GM21390 (cell line): ENCODE measurements around the gene BUB1.
"Not testable (repeated sequence)": the region's sequence is repeated elsewhere in the genome, so short reads cannot be mapped to it uniquely, and the experiment has no call there.

Experiments
- ATAC-seq: cut with Tn5 transposase; IDR thresholded peaks from one replicate; pipeline ENCODE4 v1.9.1; 2021; ENCODE audit not compliant: unreplicated experiment

BUB1 gene

DNA sequence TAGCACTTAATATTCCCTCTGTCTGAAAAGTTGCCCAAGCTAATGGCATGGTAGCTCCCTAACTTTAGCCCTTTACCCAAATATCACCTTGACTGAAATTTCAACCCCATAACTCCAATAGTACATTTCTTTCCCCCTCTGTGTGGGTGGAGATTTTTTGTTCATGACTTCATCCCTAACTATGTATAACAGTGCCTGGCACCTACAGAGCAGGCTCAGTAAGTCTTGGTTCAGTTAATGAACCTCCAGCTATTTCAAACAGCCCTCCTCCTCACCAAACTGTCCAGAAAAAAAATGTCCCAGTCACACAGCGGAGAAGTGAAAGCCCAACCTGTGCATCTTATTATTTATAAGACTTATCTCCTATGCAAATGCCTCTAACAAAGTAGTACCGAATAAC lies 18.6 kb downstream of the BUB1 start:
- no peak for ATAC-seq

DNA sequence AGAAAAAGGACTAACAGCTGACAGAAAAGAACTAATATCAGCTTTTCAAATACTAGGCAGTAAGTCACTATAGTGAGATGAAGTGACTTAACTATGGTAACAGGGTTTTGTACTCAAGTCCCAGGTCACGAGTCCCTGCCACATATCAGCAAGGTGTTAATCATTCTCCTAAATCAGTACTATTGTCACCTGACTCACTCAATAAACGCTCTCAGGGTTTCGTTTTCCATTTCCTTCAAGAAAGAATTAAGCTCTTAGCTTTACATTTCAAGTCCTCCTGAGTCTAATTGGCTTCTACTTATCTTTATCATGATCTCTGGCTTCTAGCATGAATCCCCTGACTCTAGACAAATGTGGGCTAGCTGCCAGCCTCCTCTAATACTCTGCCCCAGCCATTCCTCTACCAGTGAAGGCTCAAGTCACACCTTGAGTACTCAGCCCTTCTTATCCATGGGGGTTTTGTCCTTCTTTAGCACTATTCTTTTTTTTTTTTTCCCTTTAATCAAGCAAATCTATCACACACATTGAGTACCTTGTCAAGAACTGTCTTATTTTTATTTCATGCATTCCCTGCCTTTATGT lies 20.0 kb downstream of the BUB1 start:
- no peak for ATAC-seq

DNA sequence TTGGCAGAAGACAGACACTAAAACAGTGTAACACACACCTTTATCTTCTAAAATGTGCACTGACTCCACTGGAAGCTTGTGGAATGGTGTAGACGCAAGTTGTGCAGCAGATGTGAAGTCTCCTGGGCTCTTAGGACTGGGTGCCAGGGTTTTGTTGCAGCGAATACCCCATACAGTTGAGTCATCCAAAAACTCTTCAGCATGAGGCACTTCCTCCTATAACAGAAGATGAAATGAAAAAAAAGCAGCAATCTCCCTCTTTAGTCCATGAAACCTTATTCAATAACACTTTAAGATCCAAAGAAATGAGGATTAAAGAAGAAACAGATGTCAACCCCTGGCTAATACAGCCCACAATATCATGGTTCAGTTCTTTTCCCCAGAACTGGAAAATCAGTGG lies 22.2 kb downstream of the BUB1 start:
- no peak for ATAC-seq

DNA sequence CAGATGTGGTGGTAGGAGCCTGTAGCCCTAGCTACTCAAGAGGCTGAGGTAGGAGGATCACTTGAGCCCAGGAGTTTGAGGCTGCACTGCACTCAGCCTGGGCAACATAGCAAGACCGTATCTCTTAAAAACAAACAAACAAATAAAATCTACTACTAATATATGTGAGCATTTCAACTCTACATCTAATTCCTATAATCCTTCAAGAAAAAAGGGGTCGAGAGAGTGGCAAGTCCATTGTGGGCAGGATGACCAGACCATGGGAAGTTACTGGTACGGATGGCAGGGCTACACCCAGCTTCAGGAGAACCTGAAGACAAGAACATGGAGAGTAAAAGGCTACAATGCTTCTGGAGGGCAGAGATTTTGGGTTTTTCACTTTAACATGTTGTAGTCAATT lies 24.0 kb downstream of the BUB1 start:
- ATAC-seq, result no peak

DNA sequence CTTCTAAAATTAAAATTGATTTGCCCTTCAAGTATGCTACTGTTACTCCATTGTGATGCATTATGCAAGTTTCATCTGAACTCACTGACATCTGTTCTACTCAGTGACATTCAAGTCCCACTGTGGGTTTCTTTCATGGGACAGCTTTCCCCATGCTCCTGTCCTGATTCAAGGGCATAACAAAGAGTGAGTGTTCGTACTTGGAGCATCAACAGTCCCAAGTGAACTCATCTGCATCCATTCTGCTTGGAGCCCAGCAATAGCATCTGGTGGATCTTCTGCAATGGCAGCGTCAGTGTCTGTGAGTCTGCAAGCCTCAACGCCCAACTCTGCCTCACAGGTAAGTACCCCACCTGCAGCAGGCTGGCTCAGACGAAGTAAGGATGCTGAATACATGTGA lies 27.5 kb downstream of the BUB1 start:
- ATAC-seq, result no peak

DNA sequence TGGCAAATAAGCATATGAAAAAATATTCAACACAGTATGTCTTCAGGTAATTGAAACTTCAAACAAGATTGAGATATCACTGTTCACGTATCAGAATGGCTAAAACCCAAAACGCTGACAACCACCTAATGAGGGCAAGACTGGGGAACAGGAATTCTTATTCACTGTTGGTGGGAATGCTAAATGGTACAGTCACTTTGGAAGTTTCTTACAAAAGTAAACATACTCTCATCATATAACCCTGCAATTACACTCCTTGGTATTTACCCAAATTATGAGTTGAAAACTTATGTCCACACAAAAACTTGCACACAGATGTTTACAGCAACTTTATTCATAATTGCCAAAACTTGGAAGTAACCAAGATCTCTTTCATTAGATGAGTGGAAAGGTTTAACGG lies 30.1 kb downstream of the BUB1 start:
- no peak for ATAC-seq

DNA sequence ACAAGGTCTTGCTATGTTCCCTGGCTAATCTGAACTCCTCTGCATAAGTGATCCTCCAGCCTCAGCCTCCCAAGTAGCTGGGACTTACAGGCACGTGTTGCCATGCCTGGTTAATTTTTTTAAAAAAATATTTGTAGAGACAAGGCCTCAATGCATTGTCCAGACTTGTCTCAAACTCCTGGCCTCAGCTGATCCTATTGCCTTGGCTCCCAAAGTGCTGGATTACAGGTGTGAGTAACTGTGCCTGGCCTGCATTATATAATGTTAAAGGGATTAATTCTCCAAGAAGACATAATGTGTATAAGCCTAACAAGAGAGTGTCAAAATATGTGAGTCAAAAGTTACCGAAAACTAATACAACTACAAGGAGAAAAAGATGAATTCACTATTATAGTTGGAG lies 32.2 kb downstream of the BUB1 start:
- ATAC-seq, result no peak

DNA sequence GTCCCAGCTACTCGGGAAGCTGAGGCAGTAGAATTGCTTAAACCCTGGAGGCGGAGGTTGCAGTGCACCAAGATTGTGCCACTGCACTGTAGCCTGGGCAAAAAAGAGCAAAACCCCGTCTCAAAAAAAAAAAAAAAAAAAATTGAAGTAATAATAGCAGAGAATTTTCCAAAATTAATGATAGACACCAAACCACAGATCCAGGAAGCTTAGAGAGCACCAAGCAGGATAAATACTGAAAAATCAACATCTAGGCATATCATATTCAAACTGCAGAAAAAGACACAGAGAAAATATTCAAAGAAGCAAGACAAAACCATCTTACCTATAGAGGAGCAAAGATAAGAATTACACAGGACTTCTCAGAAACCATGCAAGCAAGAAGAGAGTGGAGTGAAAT lies 33.5 kb downstream of the BUB1 start:
- no peak for ATAC-seq

DNA sequence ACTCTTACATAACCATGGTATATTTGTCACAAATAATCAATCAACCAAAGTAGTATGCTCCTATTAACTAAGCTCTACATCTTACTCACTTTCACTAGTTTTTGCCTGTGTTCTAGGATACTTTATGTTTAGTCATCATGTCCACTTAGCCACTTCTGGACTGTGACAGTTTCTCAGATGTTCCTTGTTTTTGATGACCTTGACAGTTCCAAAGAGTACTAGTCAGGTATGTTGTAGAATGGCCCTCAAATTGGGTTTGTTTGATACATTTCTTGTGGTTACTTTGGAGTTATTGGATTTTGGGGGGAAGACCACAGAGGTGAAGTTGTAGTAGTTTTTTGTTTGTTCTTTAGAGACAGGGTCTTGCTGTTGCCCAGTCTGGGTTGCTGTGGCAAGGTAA lies 35.5 kb downstream of the BUB1 start:
- ATAC-seq, result no peak

DNA sequence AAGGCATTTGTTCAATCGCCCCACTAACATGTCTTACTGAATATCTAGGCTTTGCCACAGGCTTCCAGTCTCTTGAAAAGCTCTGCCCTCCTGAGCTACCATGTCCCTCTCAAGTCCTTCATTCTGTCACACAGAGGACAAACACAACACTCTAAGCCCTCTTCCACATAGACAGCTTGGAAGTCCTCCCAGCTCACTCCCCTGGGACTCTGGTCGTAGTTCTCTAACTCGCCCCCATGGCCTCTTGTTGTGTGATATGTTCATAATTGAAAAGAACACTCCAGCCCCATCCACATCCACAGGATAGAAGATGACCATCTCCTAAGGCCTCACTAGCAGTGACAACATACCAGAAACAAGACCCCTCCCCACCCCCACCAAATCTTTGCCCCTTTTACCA lies 37.9 kb downstream of the BUB1 start:
- no peak for ATAC-seq

DNA sequence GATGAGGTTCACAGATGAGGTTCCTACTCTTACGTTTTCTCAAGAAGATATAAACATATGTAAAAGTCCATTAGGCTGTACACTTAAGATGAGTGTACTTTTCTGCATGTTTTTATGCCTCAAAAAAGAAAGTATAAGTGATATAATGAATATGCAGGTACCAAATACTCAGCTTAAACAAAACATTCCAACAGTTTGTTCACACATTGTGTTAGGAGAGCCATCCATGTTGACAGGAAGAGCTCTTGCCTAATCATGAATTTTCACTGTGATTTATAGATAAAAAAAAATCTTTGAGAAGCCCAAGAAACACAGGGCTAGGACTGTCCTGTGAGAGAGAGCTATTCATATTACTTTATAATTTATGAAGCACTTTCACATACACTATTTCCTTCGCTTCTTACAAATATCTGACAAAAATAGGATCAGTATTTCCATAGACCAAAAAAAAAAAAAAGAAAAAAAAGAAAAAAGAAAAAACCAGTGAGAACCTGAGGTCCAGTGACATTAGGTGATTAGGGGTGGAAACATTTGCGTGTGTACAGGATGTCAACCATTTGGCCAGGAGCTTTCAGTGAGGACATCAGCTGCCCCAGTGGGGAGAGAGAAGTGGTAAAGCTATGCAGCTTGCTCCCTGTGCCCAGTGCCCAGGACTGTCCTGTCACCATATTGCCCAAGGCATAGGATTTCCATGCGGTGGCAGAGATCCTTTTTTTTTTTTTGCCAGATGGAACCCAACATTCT lies 38.7 kb downstream of the BUB1 start:
- ATAC-seq, result no peak

DNA sequence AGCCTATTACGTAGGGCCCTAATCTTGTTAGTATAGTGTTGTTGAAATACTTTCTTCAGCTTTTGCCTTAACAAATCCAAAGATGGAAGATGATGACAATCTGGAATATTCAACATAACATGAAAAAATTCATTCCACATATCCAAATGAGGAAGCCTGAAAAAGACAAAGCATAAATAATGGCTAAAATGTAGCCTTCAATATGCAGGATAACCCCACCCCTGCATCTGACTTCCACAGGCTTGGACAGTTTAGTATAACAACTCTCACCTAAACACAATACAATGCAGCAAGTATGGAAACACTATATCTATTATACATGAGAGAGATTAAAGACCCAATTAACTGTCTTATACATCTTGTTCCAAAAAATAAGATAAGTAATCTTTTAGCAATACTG lies 39.9 kb downstream of the BUB1 start:
- no peak for ATAC-seq

DNA sequence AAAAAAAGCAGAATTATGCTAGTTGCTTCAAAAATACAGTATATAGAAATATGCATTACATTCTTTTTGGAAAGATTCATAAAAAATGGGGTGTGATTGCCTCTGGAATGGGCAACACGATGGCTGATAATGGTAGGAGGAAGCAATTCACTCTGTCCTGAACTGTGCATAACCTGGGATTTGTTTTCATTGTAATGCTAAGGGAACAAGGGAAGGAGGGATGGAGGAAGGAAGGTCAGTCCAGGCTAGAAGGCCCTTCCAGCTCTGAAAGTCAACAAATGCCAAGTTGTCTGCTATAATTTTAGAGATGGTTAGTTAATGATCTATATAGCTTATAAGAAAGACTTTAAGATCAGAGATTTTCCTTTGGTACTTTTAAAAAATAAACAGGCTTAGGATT lies 40.8 kb downstream of the BUB1 start:
- no peak for ATAC-seq

DNA sequence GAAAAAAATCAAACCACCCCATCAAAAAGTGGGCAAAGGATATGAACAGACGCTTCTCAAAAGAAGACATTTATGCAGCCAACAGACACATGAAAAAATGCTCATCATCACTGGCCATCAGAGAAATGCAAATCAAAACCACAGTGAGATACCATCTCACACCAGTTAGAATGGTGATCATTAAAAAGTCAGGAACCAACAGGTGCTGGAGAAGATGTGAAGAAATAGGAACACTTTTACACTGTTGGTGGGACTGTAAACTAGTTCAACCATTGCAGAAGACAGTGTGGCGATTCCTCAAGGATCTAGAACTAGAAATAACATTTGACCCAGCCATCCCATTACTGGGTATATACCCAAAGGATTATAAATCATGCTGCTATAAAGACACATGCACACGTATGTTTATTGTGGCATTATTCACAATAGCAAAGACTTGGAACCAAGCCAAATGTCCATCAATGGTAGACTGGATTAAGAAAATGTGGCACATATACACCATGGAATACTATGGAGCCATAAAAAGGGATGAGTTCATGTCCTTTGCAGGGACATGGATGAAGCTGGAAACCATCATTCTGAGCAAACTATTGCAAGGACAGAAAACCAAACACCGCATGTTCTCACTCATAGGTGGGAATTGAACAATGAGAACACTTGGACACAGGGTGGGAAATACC lies 41.8 kb downstream of the BUB1 start:
- ATAC-seq, result not testable (repeated sequence)

DNA sequence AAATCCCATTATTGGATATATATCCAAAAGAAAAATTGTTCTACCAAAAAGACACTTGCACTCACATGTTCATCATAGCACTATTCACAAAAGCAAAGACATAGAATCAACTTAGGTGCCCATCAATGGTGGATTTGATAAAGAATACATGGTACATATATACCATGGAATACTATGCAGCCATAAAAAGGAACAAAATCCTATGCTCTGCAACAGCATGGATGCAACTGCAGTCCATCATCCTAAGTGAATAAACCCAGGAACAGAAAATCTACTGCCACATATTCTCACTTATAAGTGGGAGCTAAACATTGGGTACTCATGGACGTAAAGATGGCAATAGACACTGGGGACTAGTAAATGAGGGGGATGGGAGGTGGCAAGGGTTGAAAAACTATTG lies 50.5 kb downstream of the BUB1 start:
- not testable (repeated sequence) for ATAC-seq

DNA sequence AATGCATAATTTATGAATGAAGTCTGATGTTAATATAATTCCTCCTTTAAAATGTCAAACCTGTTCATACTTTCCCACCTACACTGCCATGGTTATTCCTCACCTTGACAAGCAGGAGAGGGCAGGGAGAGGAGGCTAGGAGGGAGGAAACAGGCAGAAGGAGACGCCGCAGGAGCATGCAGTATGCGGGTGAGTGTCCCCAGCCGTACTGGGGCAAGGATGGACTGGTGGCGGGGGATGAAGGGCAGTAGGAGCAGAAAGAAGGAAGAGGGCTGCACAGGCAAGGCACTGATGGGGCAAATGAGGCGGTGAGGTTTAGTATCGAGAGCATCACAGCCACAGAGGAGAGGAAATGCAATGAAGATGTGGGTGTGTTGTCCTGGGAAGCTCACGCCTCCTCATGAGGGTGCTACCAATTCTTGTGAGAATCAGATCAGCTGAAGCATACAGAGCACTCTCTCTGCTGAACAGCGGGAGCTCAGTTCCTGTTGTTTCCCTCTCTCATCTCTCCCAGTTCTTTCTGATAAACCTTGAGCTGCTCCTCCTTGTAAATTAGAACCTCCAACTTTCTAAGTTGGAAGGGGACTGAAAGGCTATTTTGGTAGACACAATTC lies 58.4 kb downstream of the BUB1 start:
- not testable (repeated sequence) for ATAC-seq

DNA sequence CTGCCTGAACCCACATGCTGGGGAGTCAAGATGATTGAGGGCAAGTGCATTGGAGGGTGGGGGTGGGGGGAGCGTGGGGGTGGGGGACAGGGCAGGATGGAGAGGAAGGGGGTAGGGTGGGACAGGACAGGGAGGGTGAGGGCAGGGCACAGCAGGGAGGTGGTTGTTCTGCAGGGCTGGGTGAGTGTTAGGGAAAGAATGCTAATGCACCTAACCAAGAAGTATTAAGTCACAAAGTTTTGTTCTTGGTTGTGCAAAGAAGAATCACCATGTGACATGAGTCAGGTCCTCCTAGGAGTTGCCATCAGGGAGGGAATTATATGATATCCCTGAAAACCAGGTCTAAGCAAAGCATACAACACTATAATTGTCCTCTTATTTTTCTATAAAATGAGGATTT lies 63.9 kb downstream of the BUB1 start:
- not testable (repeated sequence) for ATAC-seq

DNA sequence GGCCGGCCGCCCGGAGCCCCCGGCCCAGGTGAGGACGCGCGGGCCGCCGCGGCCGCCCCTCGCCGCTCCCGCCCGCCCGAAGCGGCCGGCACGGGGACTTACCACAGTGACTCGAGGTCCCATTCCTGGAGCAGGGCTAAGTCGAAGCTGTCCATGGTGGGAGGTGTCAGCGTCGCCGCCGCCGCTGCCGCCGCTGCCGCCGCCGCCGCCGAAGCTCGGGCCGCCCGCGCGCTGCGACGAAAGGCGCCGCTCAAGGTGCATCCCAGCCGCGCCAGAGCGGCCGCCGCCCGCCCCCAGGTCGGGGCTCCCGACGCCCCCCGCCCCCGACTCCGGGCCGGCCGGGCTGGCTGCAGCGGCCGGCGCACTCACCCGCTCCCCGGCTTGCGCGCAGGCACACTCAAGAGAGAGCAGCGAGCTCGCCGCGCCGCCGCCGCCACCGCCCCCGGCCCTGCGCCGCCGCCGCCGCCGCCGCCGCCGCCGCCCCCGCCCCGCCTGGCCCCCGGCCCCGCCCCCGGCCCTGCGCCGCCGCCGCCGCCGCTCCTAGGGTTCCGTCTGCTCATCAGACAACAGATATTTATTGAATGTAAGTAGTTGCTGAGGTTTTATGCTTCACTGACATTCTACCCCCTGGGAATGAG lies 67.1 kb downstream of the BUB1 start:
- not testable (repeated sequence) for ATAC-seq

DNA sequence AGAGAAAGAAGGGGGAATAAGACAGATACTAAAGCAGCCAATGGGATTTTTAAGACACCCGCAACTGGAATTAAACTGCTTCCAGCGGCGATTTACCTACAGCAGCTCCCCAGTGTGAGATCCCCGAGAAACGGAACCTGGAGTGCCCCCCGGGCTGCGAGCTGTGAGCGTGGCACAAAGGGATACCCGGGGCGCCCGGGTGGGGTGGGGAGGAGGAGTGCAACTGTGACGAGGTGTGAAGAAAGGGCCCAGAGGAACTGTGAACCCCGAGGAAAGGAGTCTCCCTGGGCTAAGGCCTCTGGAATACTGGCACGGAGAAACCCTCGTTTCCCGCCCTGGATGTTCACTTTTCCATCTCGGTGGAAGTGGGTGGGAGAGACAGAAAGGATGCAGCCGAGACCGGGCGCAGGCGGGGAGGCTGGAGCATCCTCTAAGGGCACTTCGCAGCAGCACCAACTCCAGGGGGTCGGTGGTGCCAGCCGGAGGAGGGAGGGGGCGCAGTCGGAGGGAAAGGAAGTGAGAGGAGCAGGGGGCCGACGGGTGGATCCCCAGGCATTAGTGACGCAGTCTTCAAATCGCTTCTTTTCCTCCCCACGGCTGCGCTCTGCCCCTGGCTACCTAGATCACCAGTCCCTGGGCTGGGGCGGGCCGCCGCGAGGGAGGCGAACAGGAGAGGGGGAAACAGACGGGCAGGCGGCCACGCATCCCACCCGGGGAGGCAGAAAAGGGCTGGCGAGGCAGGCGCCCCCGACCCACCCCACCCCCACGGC lies 67.8 kb downstream of the BUB1 start:
- ATAC-seq, result not testable (repeated sequence)

DNA sequence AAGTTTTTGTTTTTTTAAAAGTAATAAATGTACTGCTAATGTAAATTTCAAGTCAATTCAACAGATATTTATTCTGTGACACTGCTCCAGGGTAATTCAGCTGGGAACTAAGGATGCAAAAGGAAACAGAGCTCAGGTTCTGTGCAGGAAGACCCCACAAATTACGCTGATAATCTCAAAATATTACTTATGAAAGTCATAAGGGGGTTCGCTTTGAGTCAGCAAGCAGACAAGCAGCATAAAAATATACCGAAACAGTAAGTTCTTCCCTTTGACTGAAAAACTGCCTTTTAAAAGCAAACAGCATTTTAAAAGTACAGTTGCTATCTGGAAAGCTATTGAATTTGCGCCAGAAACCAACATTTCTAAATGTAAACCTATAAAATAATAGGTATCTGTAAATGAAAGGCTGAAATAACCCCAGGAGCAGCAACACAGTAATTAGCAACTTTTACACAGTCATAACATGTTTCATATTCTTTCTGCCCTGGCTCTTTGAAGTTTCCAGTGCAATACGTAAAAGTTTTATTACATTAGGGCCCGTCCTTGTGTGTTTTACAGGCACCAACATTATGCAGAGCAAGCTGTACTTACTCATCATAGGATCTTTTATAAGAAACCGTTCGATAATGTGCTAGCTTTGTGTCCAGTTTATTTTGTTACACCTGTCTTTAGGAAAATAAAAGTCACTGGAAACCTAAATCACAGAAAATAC lies 68.9 kb downstream of the BUB1 start:
- ATAC-seq, result not testable (repeated sequence)
